ENCODE measurements around the gene PTPRCAP. TPM values are rescaled to one million over a fixed set of nuclear protein-coding genes. Genes with fewer than 3 reads are reported as not detected.

Gene PTPRCAP
- total and polyA plus RNA-seq, 2 experiments from 2014 or later = 3.3 to 3.5 TPM

DNA sequence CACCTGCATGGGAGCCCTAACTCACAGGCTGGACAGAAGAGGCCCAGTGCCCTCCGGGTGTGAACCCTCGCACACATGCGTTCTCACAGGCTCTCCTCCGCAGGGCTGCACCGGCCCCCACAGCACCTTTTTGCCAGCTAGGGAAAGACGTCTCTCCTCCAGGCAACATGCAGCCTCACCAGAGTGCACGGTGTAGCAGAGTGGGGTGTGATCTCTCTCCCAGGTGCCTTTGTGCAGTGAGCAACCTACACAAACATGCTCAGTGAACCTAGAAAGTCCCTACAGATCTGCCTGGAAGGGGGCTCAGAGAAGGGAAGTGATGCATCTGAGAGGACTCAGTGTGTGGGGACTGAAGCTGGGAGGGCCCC lies 25.7 kb downstream of the PTPRCAP start:
- Histone ChIP-seq H2AFZ (no peak overlapping the region), H3K9me2 (ENCODE audit: insufficient read depth) (no peaks in the 10 kb centered on the region), H3K4me3 (no peak overlapping the region), H3K79me2 (replicated peaks; ENCODE audit: insufficient read depth) (no peaks in the 10 kb centered on the region), H4K20me1 (replicated peaks; ENCODE audit: insufficient read depth) (no peaks in the 10 kb centered on the region), H3F3A (replicated peaks; ENCODE audit: low read depth) (no peaks in the 10 kb centered on the region), H3K27ac (ENCODE audit: low read depth) (no peak overlapping the region), H3K27me3 (ENCODE audit: insufficient read depth) (peaks cover 11% of the 10 kb centered on the region; the same call in 1 of the 2 replicates), H3K4me2 (no peak overlapping the region), H3K36me3 (ENCODE audit: insufficient read depth) (no peaks in the 10 kb centered on the region), H3K4me1 (ENCODE audit: insufficient read depth) (peaks cover 12% of the 10 kb centered on the region; the same call in 1 of the 2 replicates)
- Mint-ChIP-seq H3K27ac (no peak overlapping the region), H3K4me1 (peaks cover 30% of the 10 kb centered on the region), H3K4me3 (no peak overlapping the region), H3K36me3 (ENCODE audit: low read depth) (no peaks in the 10 kb centered on the region), H3K27me3 (ENCODE audit: insufficient read depth, low read depth, poor library complexity) (peaks cover 35% of the 10 kb centered on the region), H3K9me3 (no peaks in the 10 kb centered on the region)
- DNase-seq (ENCODE audit: low spot score) = no peak
- ATAC-seq = no peak
- TF ChIP-seq ZNF331 (CRISPR knock-in tag; IDR thresholded peaks at IDR 0.05; ENCODE audit: low read depth) = no peak
- TF ChIP-seq EZH2phosphoT487 (IDR thresholded peaks at IDR 0.05; ENCODE audit: unreplicated experiment) = no peak
- no peak for TF ChIP-seq POLR2AphosphoS5 (IDR thresholded peaks at IDR 0.05; ENCODE audit: low read depth)
- TF ChIP-seq, protein P1, sequence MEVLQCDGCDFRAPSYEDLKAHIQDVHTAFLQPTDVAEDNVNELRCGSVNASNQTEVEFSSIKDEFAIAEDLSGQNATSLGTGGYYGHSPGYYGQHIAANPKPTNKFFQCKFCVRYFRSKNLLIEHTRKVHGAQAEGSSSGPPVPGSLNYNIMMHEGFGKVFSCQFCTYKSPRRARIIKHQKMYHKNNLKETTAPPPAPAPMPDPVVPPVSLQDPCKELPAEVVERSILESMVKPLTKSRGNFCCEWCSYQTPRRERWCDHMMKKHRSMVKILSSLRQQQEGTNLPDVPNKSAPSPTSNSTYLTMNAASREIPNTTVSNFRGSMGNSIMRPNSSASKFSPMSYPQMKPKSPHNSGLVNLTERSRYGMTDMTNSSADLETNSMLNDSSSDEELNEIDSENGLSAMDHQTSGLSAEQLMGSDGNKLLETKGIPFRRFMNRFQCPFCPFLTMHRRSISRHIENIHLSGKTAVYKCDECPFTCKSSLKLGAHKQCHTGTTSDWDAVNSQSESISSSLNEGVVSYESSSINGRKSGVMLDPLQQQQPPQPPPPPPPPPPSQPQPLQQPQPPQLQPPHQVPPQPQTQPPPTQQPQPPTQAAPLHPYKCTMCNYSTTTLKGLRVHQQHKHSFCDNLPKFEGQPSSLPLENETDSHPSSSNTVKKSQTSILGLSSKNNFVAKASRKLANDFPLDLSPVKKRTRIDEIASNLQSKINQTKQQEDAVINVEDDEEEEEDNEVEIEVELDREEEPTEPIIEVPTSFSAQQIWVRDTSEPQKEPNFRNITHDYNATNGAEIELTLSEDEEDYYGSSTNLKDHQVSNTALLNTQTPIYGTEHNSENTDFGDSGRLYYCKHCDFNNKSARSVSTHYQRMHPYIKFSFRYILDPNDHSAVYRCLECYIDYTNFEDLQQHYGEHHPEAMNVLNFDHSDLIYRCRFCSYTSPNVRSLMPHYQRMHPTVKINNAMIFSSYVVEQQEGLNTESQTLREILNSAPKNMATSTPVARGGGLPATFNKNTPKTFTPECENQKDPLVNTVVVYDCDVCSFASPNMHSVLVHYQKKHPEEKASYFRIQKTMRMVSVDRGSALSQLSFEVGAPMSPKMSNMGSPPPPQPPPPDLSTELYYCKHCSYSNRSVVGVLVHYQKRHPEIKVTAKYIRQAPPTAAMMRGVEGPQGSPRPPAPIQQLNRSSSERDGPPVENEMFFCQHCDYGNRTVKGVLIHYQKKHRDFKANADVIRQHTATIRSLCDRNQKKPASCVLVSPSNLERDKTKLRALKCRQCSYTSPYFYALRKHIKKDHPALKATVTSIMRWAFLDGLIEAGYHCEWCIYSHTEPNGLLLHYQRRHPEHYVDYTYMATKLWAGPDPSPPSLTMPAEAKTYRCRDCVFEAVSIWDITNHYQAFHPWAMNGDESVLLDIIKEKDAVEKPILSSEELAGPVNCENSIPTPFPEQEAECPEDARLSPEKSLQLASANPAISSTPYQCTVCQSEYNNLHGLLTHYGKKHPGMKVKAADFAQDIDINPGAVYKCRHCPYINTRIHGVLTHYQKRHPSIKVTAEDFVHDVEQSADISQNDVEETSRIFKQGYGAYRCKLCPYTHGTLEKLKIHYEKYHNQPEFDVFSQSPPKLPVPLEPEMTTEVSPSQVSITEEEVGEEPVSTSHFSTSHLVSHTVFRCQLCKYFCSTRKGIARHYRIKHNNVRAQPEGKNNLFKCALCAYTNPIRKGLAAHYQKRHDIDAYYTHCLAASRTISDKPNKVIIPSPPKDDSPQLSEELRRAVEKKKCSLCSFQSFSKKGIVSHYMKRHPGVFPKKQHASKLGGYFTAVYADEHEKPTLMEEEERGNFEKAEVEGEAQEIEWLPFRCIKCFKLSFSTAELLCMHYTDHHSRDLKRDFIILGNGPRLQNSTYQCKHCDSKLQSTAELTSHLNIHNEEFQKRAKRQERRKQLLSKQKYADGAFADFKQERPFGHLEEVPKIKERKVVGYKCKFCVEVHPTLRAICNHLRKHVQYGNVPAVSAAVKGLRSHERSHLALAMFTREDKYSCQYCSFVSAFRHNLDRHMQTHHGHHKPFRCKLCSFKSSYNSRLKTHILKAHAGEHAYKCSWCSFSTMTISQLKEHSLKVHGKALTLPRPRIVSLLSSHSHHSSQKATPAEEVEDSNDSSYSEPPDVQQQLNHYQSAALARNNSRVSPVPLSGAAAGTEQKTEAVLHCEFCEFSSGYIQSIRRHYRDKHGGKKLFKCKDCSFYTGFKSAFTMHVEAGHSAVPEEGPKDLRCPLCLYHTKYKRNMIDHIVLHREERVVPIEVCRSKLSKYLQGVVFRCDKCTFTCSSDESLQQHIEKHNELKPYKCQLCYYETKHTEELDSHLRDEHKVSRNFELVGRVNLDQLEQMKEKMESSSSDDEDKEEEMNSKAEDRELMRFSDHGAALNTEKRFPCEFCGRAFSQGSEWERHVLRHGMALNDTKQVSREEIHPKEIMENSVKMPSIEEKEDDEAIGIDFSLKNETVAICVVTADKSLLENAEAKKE (CRISPR knock-in tag; IDR thresholded peaks at IDR 0.05) = no peak
- TF ChIP-seq JUNB (IDR thresholded peaks at IDR 0.05; ENCODE audit: unreplicated experiment) = no peak
- TF ChIP-seq STAT1 (IDR thresholded peaks at IDR 0.05; ENCODE audit: unreplicated experiment) = no peak
- TF ChIP-seq, protein P2, sequence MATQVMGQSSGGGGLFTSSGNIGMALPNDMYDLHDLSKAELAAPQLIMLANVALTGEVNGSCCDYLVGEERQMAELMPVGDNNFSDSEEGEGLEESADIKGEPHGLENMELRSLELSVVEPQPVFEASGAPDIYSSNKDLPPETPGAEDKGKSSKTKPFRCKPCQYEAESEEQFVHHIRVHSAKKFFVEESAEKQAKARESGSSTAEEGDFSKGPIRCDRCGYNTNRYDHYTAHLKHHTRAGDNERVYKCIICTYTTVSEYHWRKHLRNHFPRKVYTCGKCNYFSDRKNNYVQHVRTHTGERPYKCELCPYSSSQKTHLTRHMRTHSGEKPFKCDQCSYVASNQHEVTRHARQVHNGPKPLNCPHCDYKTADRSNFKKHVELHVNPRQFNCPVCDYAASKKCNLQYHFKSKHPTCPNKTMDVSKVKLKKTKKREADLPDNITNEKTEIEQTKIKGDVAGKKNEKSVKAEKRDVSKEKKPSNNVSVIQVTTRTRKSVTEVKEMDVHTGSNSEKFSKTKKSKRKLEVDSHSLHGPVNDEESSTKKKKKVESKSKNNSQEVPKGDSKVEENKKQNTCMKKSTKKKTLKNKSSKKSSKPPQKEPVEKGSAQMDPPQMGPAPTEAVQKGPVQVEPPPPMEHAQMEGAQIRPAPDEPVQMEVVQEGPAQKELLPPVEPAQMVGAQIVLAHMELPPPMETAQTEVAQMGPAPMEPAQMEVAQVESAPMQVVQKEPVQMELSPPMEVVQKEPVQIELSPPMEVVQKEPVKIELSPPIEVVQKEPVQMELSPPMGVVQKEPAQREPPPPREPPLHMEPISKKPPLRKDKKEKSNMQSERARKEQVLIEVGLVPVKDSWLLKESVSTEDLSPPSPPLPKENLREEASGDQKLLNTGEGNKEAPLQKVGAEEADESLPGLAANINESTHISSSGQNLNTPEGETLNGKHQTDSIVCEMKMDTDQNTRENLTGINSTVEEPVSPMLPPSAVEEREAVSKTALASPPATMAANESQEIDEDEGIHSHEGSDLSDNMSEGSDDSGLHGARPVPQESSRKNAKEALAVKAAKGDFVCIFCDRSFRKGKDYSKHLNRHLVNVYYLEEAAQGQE (IDR thresholded peaks at IDR 0.05; ENCODE audit: unreplicated experiment) = no peak
- no peak for TF ChIP-seq ZNF114 (CRISPR knock-in tag; IDR thresholded peaks at IDR 0.05)
- TF ChIP-seq, protein P3, sequence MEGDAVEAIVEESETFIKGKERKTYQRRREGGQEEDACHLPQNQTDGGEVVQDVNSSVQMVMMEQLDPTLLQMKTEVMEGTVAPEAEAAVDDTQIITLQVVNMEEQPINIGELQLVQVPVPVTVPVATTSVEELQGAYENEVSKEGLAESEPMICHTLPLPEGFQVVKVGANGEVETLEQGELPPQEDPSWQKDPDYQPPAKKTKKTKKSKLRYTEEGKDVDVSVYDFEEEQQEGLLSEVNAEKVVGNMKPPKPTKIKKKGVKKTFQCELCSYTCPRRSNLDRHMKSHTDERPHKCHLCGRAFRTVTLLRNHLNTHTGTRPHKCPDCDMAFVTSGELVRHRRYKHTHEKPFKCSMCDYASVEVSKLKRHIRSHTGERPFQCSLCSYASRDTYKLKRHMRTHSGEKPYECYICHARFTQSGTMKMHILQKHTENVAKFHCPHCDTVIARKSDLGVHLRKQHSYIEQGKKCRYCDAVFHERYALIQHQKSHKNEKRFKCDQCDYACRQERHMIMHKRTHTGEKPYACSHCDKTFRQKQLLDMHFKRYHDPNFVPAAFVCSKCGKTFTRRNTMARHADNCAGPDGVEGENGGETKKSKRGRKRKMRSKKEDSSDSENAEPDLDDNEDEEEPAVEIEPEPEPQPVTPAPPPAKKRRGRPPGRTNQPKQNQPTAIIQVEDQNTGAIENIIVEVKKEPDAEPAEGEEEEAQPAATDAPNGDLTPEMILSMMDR (conservative IDR thresholded peaks at IDR 0.05; ENCODE audit: low read depth in 2 of 2) = no peak
- TF ChIP-seq, protein P4, sequence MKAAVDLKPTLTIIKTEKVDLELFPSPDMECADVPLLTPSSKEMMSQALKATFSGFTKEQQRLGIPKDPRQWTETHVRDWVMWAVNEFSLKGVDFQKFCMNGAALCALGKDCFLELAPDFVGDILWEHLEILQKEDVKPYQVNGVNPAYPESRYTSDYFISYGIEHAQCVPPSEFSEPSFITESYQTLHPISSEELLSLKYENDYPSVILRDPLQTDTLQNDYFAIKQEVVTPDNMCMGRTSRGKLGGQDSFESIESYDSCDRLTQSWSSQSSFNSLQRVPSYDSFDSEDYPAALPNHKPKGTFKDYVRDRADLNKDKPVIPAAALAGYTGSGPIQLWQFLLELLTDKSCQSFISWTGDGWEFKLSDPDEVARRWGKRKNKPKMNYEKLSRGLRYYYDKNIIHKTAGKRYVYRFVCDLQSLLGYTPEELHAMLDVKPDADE (IDR thresholded peaks at IDR 0.05) = no peak
- TF ChIP-seq NANOG (IDR thresholded peaks at IDR 0.05; ENCODE audit: borderline replicate concordance) = no peak
- no peak for TF ChIP-seq CREB1 (CRISPR knock-in tag; IDR thresholded peaks at IDR 0.05; ENCODE audit: low read depth)
- no peak for TF ChIP-seq EZH2 (IDR thresholded peaks at IDR 0.05; ENCODE audit: low read depth, unreplicated experiment)
